HG03378 (cell line): ENCODE results near the gene FAM72D.
"Not testable (repeated sequence)": the region's sequence is repeated elsewhere in the genome, so short reads cannot be mapped to it uniquely, and the experiment has no call there.

Experiments used
- ATAC-seq: cut with Tn5 transposase; IDR thresholded peaks from one replicate; pipeline ENCODE4 v1.9.1; 2021; ENCODE audit warnings: mild to moderate bottlenecking, moderate library complexity; ENCODE audit not compliant: unreplicated experiment

The FAM72D gene

DNA sequence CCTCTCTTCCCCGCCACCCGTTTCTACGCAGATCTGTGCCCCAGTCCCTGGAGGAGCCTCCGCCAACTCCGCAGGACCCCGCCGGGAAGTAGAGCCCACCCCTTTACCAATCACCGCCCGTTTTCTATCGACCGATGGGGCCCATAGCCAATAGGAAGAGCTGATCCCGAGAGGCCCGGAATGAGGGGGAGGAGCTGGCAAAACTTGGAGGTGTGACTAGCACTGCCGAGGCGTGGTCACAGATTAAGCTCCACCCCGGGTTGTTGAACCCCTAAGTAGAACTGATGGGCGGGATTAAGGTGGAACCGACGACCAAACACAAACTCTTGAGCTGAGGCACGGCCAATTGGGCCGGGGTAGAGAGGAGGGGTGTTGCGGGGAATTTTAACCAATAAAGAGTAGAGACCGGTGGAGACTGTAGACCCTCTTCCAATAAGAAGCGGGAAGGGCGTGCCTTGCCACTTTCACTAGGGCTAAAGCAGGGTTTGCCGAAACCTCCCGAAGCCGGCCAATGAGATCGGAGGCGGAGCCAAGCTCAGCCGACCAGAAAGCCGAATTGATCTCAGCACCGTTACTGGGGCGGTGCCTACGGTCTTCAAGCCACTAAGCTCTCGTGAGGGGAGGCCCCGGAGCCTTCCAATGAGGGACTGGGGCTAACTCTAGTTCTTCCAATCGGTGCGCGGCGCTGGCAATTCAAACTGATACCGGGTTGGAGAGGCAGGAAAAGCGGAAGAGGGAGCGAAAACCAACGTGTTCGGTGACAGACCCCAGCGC, at the start of gene FAM72D, which contains the start of gene SRGAP2B:
TSS of gene FAM72D (plus strand) at position 691 of the 774 bp plus-strand sequence. CDS start 874 bp downstream, outside the sequence.
TSS of gene SRGAP2B (minus strand) at position 45 of the 774 bp plus-strand sequence. CDS start 2,427 bp downstream, outside the sequence.
- peak; percentile 91 for ATAC-seq

- peak; percentile 45 for ATAC-seq
Observed at GRCh38 chr1:145047553-145047952, 48.2 kb upstream of the FAM72D start.

- not testable (repeated sequence) for ATAC-seq
Observed at GRCh38 chr1:145048181-145048856, 47.5 kb upstream of the FAM72D start.

GRCh38 chr1:145052019-145052776, 43.6 kb upstream of the FAM72D start:
- not testable (repeated sequence) for ATAC-seq

- not testable (repeated sequence) for ATAC-seq
Observed at GRCh38 chr1:145053428-145053827, 42.3 kb upstream of the FAM72D start.

DNA sequence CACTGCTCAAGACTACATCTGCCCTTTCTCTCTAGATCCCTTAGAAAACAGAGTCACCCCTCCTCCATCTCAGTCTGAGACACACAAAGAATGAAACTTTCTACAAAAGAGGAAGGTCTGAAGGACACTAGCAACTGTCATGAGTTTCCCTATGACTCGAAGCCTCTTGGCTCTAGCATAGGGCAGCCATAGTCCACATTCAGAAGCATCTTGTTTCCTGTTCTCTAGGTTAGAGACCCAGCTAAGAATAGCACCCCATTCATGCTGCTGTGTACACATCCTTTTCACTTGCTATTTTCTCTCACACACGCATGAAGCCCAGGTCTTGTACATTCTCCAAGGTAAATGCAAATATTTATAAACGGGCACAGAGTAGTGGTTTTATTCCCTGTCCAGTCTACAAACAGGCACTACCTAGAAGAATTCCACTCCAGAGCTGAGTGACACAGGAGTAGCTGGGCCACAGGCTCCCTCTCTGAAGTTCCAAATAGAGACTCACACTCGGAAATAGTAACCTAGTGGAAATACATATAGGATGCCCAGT, 40.5 kb upstream of the FAM72D start:
- ATAC-seq, result peak; percentile 99

GRCh38 chr1:145058184-145058583, 37.6 kb upstream of the FAM72D start:
- peak; percentile 46 for ATAC-seq

DNA sequence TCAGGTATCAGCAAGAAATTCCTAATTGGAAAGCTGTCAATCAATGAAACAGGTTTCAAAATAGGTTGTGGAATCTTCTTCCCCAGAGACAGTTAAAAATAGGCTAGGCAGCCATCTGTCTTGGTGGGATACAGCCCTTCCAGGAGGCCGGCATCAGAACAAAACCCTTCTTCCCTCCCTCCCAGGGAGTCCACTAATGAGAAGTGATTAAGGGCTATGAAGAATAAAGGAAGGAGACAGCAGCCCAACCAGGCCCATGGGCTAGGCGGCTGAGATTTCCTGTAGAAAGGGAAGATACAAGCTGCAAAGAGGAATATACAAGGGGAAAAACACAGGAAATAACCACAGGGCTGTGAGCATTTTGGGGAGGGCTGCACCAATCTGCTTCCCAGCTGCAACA, 32.5 kb upstream of the FAM72D start:
- ATAC-seq, result not testable (repeated sequence)

GRCh38 chr1:145063941-145064648, 31.7 kb upstream of the FAM72D start:
- ATAC-seq, result not testable (repeated sequence)

DNA sequence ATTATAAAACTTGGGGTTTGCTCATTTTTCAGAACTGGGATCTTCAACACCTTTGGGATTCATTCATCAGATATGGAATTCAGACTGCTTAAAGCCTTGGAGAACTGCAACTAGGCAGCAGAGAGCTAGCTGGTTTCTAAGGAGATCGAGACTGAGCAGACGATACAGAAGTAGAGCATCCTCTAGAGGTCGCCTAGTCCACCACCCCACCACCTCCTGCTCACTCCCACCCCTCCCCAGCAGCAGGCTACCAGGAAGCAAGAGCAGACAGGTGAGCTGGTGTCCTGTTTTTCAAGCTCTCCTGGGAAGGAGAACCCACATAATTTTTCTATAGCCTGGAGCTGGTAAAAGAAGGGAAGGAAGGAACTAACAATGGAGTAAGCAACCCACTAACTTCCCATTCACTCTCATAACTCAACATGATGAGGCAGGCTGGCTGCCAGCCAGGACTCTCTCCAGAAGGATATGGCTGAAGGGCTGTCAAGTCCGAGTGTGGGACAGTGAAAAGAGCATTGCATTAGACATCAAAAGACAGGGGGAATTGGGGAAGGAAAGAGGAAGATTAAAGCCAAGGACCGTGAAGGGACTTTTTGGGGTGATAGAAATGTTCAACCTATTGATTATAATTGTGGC, 30.5 kb upstream of the FAM72D start:
- ATAC-seq, result not testable (repeated sequence)

DNA sequence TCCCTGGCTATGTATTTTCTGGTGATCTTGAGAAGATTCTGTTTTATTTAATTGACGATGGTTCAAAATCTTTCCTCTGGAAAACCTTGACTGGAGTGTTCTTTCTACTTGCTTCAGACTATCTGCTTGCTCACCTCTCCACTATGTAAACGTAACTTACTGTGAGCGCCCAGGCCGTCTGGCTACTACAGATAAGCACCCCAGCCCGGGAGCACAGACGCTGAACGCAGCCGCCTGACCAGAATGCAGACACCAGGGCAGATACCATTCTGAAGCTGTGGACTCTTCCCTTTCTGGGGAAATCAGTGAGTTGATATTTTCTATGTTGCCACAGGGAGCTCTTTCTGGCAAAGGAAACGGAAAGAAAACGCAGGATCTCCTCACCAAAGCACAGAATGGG, 29.3 kb upstream of the FAM72D start:
- ATAC-seq, result not testable (repeated sequence)

DNA sequence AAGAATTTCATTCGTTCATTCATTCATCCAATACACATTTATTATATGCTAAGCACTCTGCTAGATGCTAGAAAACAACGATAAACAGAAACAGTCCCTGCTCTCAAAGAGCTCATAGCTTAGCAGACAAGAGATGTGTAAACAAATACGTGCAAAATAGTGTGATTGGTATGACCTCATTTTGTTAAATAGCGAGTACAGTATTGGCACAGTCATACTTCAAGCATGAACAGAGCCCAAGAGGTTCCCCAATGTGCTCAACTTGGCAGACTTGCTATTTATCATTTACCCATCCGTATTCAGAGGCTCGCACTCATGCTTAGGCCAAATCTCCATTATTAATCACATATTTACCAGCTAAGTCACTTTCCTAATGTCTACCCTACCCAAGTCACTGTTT, 24.2 kb upstream of the FAM72D start:
- not testable (repeated sequence) for ATAC-seq

- ATAC-seq, result not testable (repeated sequence)
Observed at GRCh38 chr1:145074021-145074559, 21.7 kb upstream of the FAM72D start.

DNA sequence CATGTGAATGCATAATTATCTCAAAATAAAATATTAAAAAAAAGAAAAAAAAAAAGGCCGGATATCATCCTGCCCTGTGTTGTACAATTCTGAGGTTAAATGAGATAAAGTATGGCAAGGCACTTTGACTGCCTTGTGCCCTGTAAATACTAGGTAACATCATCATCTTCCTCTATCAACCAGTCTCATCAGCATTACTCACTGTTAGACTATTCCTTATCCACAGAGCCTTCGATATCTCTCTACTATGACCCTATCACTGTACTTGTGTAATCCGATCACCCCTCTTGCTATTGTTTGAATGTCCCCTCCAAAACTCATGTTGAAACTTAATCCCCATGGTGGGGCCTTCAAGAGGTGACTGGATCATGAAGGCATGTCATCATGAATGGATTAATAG, 18.9 kb upstream of the FAM72D start:
- not testable (repeated sequence) for ATAC-seq

GRCh38 chr1:145077872-145078786, 17.6 kb upstream of the FAM72D start:
- not testable (repeated sequence) for ATAC-seq

GRCh38 chr1:145078787-145079370, 16.9 kb upstream of the FAM72D start:
- ATAC-seq, result not testable (repeated sequence)

GRCh38 chr1:145079737-145080136, 16.0 kb upstream of the FAM72D start:
- not testable (repeated sequence) for ATAC-seq

DNA sequence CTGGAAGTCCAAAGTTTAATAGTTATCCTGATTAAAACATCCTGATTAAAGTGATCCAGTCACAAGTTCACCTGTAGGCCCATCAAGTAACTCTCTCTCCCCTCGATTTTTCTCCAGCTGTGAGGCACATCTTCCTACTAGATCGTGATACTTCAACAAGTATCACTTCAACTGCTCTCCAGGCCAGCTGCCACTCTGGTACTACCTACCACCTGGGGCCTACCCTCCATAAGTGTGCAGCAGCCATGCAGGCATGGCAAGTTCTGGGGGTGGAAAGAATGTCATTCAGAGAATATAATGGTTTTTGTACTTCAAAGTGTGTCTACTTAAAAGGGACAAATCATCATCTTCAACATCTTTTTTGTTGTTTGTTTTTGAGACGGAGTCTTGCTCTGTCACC, 15.6 kb upstream of the FAM72D start:
- not testable (repeated sequence) for ATAC-seq
